ENCODE results near the gene EIF1. TPM values are rescaled to one million over a fixed set of nuclear protein-coding genes. Genes with fewer than 3 reads are reported as not detected.
A peak's percentile ranks its signal among the peaks of the same experiment; 100 is the strongest.
"Not testable (repeated sequence)": the region's sequence is repeated elsewhere in the genome, so short reads cannot be mapped to it uniquely, and the experiment has no call there.

Gene EIF1
- total RNA-seq (1,000 to 10,000 TPM in 2 of 5 donors, 100 to 1,000 TPM in 3; 962 to 2,431 (median 988) TPM), total RNA-seq (177 to 1,706 (median 447) reads per million in 29 experiments)
- total RNA-seq (2013): 904 TPM

DNA sequence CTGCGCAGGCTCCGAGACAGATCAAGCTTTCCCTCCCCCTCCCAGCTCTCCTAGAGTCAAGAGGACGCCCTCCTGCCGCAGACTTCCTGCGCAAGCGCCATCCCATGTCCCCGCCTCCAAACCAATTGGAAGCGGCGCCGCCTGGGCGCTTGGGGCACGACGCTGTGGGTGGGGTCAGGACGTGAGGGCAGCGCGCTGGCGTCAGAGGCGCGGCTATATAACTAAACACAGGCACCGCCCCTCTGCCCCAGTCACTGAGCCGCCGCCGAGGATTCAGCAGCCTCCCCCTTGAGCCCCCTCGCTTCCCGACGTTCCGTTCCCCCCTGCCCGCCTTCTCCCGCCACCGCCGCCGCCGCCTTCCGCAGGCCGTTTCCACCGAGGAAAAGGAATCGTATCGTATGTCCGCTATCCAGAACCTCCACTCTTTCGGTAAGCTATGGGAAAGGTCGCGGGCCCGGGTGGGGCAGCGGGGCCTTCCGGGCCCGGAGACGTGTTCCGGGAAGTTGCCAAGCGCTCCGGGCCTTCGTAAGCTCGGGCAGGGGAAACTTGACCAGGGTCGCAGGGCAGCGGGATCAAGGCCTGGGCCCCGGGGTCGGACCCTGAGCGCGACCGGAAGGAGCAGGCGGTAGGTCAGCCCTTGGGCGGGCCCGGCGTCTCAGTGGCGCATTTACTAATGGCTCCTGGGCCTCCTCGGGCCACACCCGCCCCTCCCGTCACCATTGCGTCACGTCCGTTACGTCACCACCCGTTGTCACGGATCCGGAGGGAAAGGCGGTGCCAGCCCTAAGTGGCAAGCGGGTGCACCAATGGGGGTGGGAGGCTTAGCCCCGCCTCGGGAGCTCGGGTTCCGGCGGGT lies at the start of gene EIF1:
TSS of gene EIF1 (plus strand) at position 245 of the 856 bp plus-strand sequence. CDS start at position 399, 154 bp downstream.
- Mint-ChIP-seq H3K9me3 (no peaks in the 10 kb centered on the region), H3K4me3 (peak within 1 kb of the TSS; percentile 94 to 97 (median 95)), H3K27me3 (no peaks in the 10 kb centered on the region), H3K4me1 (peaks cover 36 to 44% (median 41%) of the 10 kb centered on the region in 3 donors), H3K36me3 (peaks cover 33% of the 10 kb centered on the region), H3K27ac (peak within 1 kb of the TSS; percentile 95 to 99)
- ChIA-PET POLR2A (interaction anchor here (0.6 to 4.8 kb wide), 29 partner anchors 8 to 1806 kb away, joined by 3 to 108 read pairs (median 3); partner anchors contain the start of genes FKBP10 (in 1 of the 2), KRTAP16-1 (in 1 of the 2), ODAD4 (in 1 of the 2) and VPS25 (in 1 of the 2)), CTCF (interaction anchor here (0.6 to 5.4 kb wide), 13 partner anchors 9 to 1362 kb away, joined by 3 to 60 read pairs (median 5); partner anchors contain the start of gene ODAD4 (in 1 of the 2))
- WGBS (ENCODE audit: insufficient coverage): under 1% methylated on average over 79 of the region's 81 CpGs
- Histone ChIP-seq H3K27ac (ENCODE audit: low read length) (peak within 1 kb of the TSS; percentile 98), H3K27me3 (replicated peaks in 1 of 2; ENCODE audit: control insufficient read depth in 2 of 2, extremely low read depth in 1 of 2, insufficient read depth in 2 of 2, low read length in 1 of 2) (no peaks in the 10 kb centered on the region), H3K4me3 (ENCODE audit: control insufficient read depth in 1 of 2, extremely low read depth in 1 of 2, low read length in 1 of 2) (peak within 1 kb of the TSS; percentile 74 to 90), H3K36me3 (ENCODE audit: control insufficient read depth in 2 of 2, extremely low read depth in 1 of 2, insufficient read depth in 1 of 2, low read length in 1 of 2) (peaks cover 16 to 44% of the 10 kb centered on the region in 2 donors), H3K9me3 (no peaks in the 10 kb centered on the region), H3K4me1 (ENCODE audit: control insufficient read depth in 1 of 2, extremely low read depth in 1 of 2, insufficient read depth in 2 of 2, low read length in 2 of 2) (peaks cover 19 to 29% of the 10 kb centered on the region in 2 experiments)
- ATAC-seq (replicated peaks in 1 of 4): peak; percentile 79 to 87 (median 82)
- DNase-seq: peak; percentile 98 to 100 (median 99)

DNA sequence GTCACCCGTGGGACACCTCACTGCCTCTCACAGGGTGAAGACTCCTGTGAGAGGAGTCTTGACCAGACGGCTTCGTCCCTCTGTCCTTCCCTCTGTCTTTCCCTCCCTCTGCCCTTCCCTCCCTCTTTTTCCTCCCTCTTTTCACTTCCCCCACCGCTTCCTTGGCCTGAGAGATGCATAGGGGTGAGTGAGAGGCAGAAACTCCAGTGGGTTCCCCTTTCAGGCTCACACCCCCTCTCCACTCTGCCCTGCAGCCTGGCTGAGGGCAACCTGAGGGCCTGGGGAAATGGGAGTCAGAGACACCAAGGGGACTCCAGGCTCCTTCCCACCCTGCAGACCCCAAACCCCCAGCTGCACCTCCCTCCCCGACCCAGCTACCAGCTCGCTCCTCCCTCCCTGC lies 49.7 kb upstream of the EIF1 start:
- no peak overlapping the region for H3K27ac Mint-ChIP-seq
- WGBS (ENCODE audit: insufficient coverage): 75% methylated on average over 2 of the region's 6 CpGs
- H3K36me3 ChIP-seq (ENCODE audit: control insufficient read depth in 2 of 2, extremely low read depth in 1 of 2, insufficient read depth in 1 of 2, low read length in 1 of 2): no peaks in the 10 kb centered on the region
- H3K4me3 Mint-ChIP-seq: no peak overlapping the region
- CTCF ChIA-PET: interaction anchor here in 1 of 2 donors (1.7 kb wide), 1 partner anchor 10 kb away, joined by 5 read pairs; no protein-coding TSS in a partner anchor
- H3K27me3 Mint-ChIP-seq: peaks cover 0 to 4% of the 10 kb centered on the region in 2 donors
- H3K4me1 ChIP-seq (ENCODE audit: control insufficient read depth in 1 of 2, extremely low read depth in 1 of 2, insufficient read depth in 2 of 2, low read length in 2 of 2): no peaks in the 10 kb centered on the region
- ATAC-seq (replicated peaks in 1 of 4) (peak in 1 of 4 experiments; percentile 16), DNase-seq (no peak)
- no peak overlapping the region for H3K27ac ChIP-seq (ENCODE audit: low read length)
- no peaks in the 10 kb centered on the region for H3K4me1 Mint-ChIP-seq
- H3K4me3 ChIP-seq (ENCODE audit: control insufficient read depth in 1 of 2, extremely low read depth in 1 of 2, low read length in 1 of 2): no peak overlapping the region
- POLR2A ChIA-PET: no interaction called here
- no peaks in the 10 kb centered on the region for H3K36me3 Mint-ChIP-seq
- H3K27me3 ChIP-seq (replicated peaks in 1 of 2; ENCODE audit: control insufficient read depth in 2 of 2, extremely low read depth in 1 of 2, insufficient read depth in 2 of 2, low read length in 1 of 2): peaks cover 0 to 13% of the 10 kb centered on the region in 2 experiments
- H3K9me3 ChIP-seq: no peaks in the 10 kb centered on the region
- no peaks in the 10 kb centered on the region for H3K9me3 Mint-ChIP-seq

DNA sequence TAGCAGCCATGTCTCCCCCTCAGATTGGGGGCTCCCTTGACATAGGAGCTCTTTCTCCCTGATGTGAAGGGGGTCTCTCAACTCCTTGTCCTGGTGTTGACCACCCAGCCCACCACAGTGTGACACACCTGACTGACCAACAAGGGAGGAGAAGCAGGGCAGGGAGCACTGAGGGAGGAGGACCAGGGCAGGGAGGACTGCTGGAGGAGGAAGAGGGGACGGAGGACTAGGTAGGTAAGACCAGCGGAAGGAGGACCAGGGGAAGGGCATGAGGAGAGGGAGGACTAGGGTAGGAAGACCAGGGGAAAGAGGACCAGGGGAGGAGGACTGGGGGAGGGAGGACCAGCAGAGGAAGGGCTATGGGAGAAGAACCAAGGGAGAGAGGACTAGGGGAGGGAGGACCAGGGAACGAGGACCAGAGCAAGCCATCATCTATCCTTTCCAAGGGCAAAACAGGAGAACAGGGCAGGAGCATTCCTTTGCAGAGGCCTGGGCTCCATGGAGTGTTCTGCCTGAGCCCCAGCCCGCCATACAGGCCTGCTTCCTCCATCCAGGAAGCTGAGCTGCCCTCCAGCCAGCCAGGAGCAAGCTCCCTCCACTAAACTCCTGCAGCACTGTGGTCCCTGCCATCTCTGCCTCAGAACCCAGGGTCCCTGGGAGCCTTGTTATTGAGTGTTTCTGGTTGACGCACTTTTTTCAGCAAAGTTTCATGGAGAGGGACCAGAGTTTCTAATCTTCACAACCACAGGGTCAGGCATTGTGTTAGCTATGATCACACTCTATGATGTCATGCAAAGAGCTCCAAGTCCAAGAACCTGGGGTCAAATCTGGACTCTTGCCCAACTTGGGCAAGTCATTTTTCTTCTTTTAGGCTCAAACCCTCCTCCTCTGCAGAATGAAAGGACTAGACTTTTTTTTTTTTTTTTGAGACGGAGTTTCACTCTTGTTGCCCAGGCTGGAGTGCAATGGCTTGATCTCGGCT lies 48.9 kb upstream of the EIF1 start:
- DNase-seq (no peak), ATAC-seq (replicated peaks in 1 of 4) (no peak)
- H3K36me3 Mint-ChIP-seq: no peaks in the 10 kb centered on the region
- H3K9me3 Mint-ChIP-seq: no peaks in the 10 kb centered on the region
- Histone ChIP-seq H3K4me1 (ENCODE audit: control insufficient read depth in 1 of 2, extremely low read depth in 1 of 2, insufficient read depth in 2 of 2, low read length in 2 of 2) (no peaks in the 10 kb centered on the region), H3K27ac (ENCODE audit: low read length) (no peak overlapping the region), H3K36me3 (ENCODE audit: control insufficient read depth in 2 of 2, extremely low read depth in 1 of 2, insufficient read depth in 1 of 2, low read length in 1 of 2) (no peaks in the 10 kb centered on the region), H3K9me3 (no peaks in the 10 kb centered on the region), H3K4me3 (ENCODE audit: control insufficient read depth in 1 of 2, extremely low read depth in 1 of 2, low read length in 1 of 2) (no peak overlapping the region), H3K27me3 (replicated peaks in 1 of 2; ENCODE audit: control insufficient read depth in 2 of 2, extremely low read depth in 1 of 2, insufficient read depth in 2 of 2, low read length in 1 of 2) (peaks cover 0 to 13% of the 10 kb centered on the region in 2 experiments)
- H3K4me1 Mint-ChIP-seq: no peaks in the 10 kb centered on the region
- H3K27ac Mint-ChIP-seq: no peak overlapping the region
- 77% methylated on average over 4 of the region's 7 CpGs for WGBS (ENCODE audit: insufficient coverage)
- ChIA-PET CTCF (interaction anchor here in 1 of 2 donors (0.7 to 1.7 kb wide), 2 partner anchors 9 to 481 kb away, joined by 5 read pairs; no protein-coding TSS in a partner anchor), POLR2A (no interaction called here)
- H3K4me3 Mint-ChIP-seq: no peak overlapping the region
- H3K27me3 Mint-ChIP-seq: peaks cover 0 to 4% of the 10 kb centered on the region in 2 donors

DNA sequence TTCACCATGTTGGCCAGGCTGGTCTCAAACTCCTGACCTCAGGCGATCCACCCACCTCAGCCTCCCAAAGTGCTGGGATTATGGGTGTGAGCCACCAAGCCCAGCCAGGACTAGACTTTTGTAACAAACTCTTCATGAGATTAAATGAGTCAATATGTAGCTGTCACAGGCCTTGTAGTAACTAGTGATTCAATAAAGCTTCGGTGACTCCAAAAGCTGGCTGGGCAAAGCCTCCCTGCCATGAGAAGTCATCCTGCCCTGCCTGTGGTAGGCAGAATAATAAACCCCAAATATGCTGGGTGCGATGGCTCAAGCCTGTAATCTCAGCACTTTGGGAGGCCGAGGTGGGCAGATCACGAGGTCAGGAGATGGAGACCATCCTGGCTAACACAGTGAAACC lies 48.1 kb upstream of the EIF1 start:
- H3K27me3 Mint-ChIP-seq; H3K36me3 Mint-ChIP-seq; H3K36me3 ChIP-seq (ENCODE audit: control insufficient read depth in 2 of 2, extremely low read depth in 1 of 2, insufficient read depth in 1 of 2, low read length in 1 of 2); DNase-seq; H3K4me1 ChIP-seq (ENCODE audit: control insufficient read depth in 1 of 2, extremely low read depth in 1 of 2, insufficient read depth in 2 of 2, low read length in 2 of 2); H3K27ac Mint-ChIP-seq; H3K4me3 ChIP-seq (ENCODE audit: control insufficient read depth in 1 of 2, extremely low read depth in 1 of 2, low read length in 1 of 2); H3K9me3 ChIP-seq; H3K27ac ChIP-seq (ENCODE audit: low read length); ATAC-seq (replicated peaks in 1 of 4); H3K4me1 Mint-ChIP-seq; H3K4me3 Mint-ChIP-seq; POLR2A ChIA-PET; H3K9me3 Mint-ChIP-seq: not testable (repeated sequence)
- CTCF ChIA-PET: interaction anchor here in 1 of 2 donors (1.1 to 1.7 kb wide), 2 partner anchors 8 to 22 kb away, joined by 3 to 5 read pairs; no protein-coding TSS in a partner anchor
- 100% methylated on average over 1 of the region's 5 CpGs for WGBS (ENCODE audit: insufficient coverage)
- peaks cover 0 to 11% of the 10 kb centered on the region in 2 experiments for H3K27me3 ChIP-seq (replicated peaks in 1 of 2; ENCODE audit: control insufficient read depth in 2 of 2, extremely low read depth in 1 of 2, insufficient read depth in 2 of 2, low read length in 1 of 2)

DNA sequence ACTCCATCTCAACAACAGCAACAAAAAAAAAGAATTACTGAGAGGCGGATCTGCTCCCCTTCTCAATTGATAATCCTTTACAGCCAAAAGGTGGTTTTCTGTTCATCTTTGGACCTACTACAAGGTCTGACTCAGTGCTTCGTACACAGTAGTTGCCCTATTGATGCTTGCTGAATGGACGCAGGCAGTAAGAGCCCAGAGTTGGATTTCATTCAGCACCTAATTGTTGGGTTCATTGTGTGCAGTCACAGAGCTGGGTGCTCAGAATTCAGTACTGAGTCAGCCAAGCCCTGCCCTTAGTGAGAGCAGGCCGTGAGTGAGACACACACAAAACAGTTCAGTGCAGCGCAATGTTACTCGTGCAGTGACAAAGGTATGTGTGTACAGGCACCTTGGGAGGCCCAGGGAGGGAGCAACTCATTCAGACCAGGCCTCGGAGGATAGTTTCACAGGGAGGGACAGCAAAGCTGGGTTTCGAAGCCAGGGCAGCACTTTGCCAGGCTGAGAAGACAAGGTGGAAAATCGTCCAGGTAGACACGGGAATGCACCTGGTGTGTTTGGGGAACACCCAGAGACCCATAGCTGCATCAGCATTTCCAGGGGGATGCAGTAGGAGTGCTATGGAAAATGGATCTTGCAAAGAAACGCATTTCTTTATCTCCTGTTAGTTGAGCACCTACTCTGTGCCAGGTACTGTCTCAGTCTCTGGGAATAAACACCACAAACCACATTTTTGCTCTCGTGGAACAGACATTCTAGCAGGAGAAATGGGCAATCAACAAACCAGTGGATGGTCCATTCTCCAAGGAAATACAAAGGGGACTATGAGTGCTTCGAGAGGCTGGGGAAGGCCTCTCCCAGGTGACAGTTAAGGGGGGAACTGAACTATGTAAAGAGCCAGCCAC lies 46.2 kb upstream of the EIF1 start:
- DNase-seq: no peak
- no peaks in the 10 kb centered on the region for H3K36me3 Mint-ChIP-seq
- ATAC-seq (replicated peaks in 1 of 4): no peak
- H3K4me3 Mint-ChIP-seq: no peak overlapping the region
- CTCF ChIA-PET: no interaction called here
- Histone ChIP-seq H3K4me1 (ENCODE audit: control insufficient read depth in 1 of 2, extremely low read depth in 1 of 2, insufficient read depth in 2 of 2, low read length in 2 of 2) (peaks cover 0 to under 1% of the 10 kb centered on the region in 2 experiments), H3K27ac (ENCODE audit: low read length) (no peak overlapping the region), H3K27me3 (replicated peaks in 1 of 2; ENCODE audit: control insufficient read depth in 2 of 2, extremely low read depth in 1 of 2, insufficient read depth in 2 of 2, low read length in 1 of 2) (peaks cover 0 to 12% of the 10 kb centered on the region in 2 experiments), H3K36me3 (ENCODE audit: control insufficient read depth in 2 of 2, extremely low read depth in 1 of 2, insufficient read depth in 1 of 2, low read length in 1 of 2) (no peaks in the 10 kb centered on the region), H3K4me3 (ENCODE audit: control insufficient read depth in 1 of 2, extremely low read depth in 1 of 2, low read length in 1 of 2) (no peak overlapping the region), H3K9me3 (no peaks in the 10 kb centered on the region)
- POLR2A ChIA-PET: no interaction called here
- 77% methylated on average over 12 of the region's 13 CpGs for WGBS (ENCODE audit: insufficient coverage)
- no peaks in the 10 kb centered on the region for H3K9me3 Mint-ChIP-seq
- no peaks in the 10 kb centered on the region for H3K4me1 Mint-ChIP-seq
- peaks cover 0 to 4% of the 10 kb centered on the region in 2 donors for H3K27me3 Mint-ChIP-seq
- no peak overlapping the region for H3K27ac Mint-ChIP-seq
